HepG2 (cell line): ENCODE data around the gene ATP6V0D1. TPM values are rescaled to one million over a fixed set of nuclear protein-coding genes. Genes with fewer than 3 reads are reported as not detected.
A peak's percentile ranks its signal among the peaks of the same experiment; 100 is the strongest.

Source experiments
- ARID2 ChIP-seq: sonication (generic); formaldehyde crosslinking; IDR thresholded peaks from 2 replicates; pipeline ENCODE4 v1.8.1; 2022; ENCODE audit warnings: mild to moderate bottlenecking, missing genetic modification reagents, borderline replicate concordance
- DMAP1 ChIP-seq: IDR thresholded peaks from 2 replicates; pipeline ENCODE4 v1.6.1; 2016
- NCOA2 ChIP-seq: sonication (generic); formaldehyde crosslinking; IDR thresholded peaks from 2 replicates; pipeline ENCODE4 v1.8.0; 2022; ENCODE audit warnings: inconsistent platforms
- NFE2L2 ChIP-seq: fragments of 150-350 bp; IDR thresholded peaks from 2 replicates; pipeline ENCODE4 v1.6.1; 2014; ENCODE audit warnings: low read length
- SNAI1 ChIP-seq: sonication (generic); formaldehyde crosslinking; IDR thresholded peaks from 2 replicates; pipeline ENCODE4 v1.5.0; 2020; ENCODE audit warnings: mild to moderate bottlenecking, missing genetic modification reagents, borderline replicate concordance
- ZBTB42 ChIP-seq: sonication (generic); formaldehyde crosslinking; IDR thresholded peaks from 2 replicates; pipeline ENCODE4 v1.5.0; 2020; ENCODE audit warnings: mild to moderate bottlenecking, missing genetic modification reagents
- ZNF484 ChIP-seq: sonication (generic); formaldehyde crosslinking; IDR thresholded peaks from 2 replicates; pipeline ENCODE4 v1.5.1; 2020; ENCODE audit warnings: mild to moderate bottlenecking, low read depth, missing genetic modification reagents, borderline replicate concordance
- ZNF75D ChIP-seq: sonication (generic); formaldehyde crosslinking; IDR thresholded peaks from 2 replicates; pipeline ENCODE4 v1.8.1; 2023; ENCODE audit warnings: missing genetic modification reagents, mild to moderate bottlenecking, borderline replicate concordance
- ZNF788 ChIP-seq: sonication (generic); formaldehyde crosslinking; IDR thresholded peaks from 2 replicates; pipeline ENCODE4 v1.5.0; 2020; ENCODE audit warnings: mild to moderate bottlenecking, missing genetic modification reagents, borderline replicate concordance
- polyA plus RNA-seq, 8 experiments: library from polyadenylated mRNA; depleted of rRNA in 3 of 8; stranded (reverse) in 7 of 8; unstranded in 1 of 8; fragments of >200 nt; fragmentation: Illumina TruSeq in 4 of 8; extraction: Trizol in 4 of 8; gene quantifications; 2 replicates each; pipeline versions ENCODE4 v1.2.1 to v1.2.3, GENCODE V29; 2011 to 2016; ENCODE audit warnings: low read depth in 4 of 8, missing spikeins in 1 of 8, mixed read lengths in 1 of 8; ENCODE audit not compliant: insufficient read depth in 1 of 8
- total RNA-seq, 5 experiments: library from RNA; depleted of rRNA; stranded (reverse); fragments of >200 nt; fragmentation: Illumina TruSeq; extraction: Trizol; gene quantifications; 2 replicates each; pipeline ENCODE4 v1.2.3, GENCODE V29; 2016; ENCODE audit warnings: low read depth in 1 of 5
- TF ChIP-seq, protein P1 (sequence below): sonication (generic); formaldehyde crosslinking; IDR thresholded peaks from 2 replicates; pipeline ENCODE4 v1.5.0; 2020; ENCODE audit warnings: mild to moderate bottlenecking, missing genetic modification reagents
- TF ChIP-seq, protein P2 (sequence below): sonication (generic); formaldehyde crosslinking; IDR thresholded peaks from 2 replicates; pipeline ENCODE4 v1.4.0; 2020; ENCODE audit warnings: missing genetic modification reagents
- TF ChIP-seq, protein P3 (sequence below): sonication (generic); formaldehyde crosslinking; IDR thresholded peaks from 2 replicates; pipeline ENCODE4 v1.5.0; 2020; ENCODE audit warnings: missing genetic modification reagents, mild to moderate bottlenecking, borderline replicate concordance
- TF ChIP-seq, protein P4 (sequence below): sonication (generic); formaldehyde crosslinking; IDR thresholded peaks from 2 replicates; pipeline ENCODE4 v1.5.0; 2020; ENCODE audit warnings: mild to moderate bottlenecking, missing genetic modification reagents
- TF ChIP-seq, protein P5 (sequence below): sonication (generic); formaldehyde crosslinking; IDR thresholded peaks from 2 replicates; pipeline ENCODE4 v1.4.0; 2020; ENCODE audit warnings: mild to moderate bottlenecking, low read depth, missing genetic modification reagents
- TF ChIP-seq, protein P6 (sequence below): sonication (generic); formaldehyde crosslinking; IDR thresholded peaks from 2 replicates; pipeline ENCODE4 v1.4.0; 2020; ENCODE audit warnings: low read depth, mild to moderate bottlenecking, missing genetic modification reagents

Gene ATP6V0D1
- total and polyA plus RNA-seq, 2 of the 13 experiments (the other 11 are each of a cell fraction or from before 2014, with no cell fraction given) = 51.1 to 61.3 TPM

DNA sequence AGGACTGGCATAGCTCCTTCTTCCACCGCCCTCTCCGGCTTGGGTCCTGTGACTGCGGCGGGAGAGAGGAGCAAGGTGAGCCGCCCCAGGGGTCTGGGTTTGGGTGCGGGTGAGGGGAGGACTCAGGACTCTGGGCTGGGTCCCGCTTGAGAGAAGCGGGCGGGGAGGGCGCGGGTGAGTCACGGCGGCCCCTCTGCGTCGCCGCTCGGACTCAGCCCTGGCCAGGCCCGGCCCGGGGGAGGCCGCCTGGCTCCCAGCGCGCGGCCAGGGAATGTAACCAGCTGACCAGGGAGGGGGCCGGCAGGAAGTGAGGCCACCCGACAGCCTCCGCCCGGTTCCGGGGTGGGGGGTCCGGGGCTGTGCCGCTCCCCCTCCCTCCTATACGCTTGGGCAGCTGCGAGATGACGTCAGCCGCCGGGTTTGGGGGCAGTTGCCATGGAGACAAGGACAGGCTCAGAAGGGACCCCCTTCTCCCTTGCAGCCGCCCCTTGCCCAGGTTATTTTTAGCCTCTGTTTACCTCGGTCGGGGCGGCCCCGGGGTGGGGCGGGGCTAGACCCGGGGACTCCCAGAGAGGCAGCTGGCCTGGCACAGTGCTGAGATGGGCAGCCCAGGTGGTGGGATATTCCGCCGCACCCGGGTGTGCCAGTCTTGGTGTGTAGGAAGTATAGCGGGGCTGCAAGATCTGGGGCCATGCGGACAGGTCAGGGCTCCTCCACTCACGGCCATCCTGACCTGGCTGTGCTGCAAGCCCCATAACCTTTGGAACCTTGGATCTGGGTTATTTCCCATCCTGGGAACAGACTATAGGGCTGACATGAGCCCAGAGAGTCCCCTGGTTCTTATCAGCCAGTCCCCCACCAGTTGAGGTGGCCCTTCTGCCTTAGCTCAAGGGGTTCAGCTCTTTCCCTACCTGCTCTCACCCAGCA, 49.3 kb upstream of the ATP6V0D1 start (continued):
- TF ChIP-seq, protein P1, sequence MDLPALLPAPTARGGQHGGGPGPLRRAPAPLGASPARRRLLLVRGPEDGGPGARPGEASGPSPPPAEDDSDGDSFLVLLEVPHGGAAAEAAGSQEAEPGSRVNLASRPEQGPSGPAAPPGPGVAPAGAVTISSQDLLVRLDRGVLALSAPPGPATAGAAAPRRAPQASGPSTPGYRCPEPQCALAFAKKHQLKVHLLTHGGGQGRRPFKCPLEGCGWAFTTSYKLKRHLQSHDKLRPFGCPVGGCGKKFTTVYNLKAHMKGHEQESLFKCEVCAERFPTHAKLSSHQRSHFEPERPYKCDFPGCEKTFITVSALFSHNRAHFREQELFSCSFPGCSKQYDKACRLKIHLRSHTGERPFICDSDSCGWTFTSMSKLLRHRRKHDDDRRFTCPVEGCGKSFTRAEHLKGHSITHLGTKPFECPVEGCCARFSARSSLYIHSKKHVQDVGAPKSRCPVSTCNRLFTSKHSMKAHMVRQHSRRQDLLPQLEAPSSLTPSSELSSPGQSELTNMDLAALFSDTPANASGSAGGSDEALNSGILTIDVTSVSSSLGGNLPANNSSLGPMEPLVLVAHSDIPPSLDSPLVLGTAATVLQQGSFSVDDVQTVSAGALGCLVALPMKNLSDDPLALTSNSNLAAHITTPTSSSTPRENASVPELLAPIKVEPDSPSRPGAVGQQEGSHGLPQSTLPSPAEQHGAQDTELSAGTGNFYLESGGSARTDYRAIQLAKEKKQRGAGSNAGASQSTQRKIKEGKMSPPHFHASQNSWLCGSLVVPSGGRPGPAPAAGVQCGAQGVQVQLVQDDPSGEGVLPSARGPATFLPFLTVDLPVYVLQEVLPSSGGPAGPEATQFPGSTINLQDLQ (CRISPR knock-in tag) = no peak
- no peak for TF ChIP-seq NCOA2 (CRISPR knock-in tag)
- TF ChIP-seq, protein P2, sequence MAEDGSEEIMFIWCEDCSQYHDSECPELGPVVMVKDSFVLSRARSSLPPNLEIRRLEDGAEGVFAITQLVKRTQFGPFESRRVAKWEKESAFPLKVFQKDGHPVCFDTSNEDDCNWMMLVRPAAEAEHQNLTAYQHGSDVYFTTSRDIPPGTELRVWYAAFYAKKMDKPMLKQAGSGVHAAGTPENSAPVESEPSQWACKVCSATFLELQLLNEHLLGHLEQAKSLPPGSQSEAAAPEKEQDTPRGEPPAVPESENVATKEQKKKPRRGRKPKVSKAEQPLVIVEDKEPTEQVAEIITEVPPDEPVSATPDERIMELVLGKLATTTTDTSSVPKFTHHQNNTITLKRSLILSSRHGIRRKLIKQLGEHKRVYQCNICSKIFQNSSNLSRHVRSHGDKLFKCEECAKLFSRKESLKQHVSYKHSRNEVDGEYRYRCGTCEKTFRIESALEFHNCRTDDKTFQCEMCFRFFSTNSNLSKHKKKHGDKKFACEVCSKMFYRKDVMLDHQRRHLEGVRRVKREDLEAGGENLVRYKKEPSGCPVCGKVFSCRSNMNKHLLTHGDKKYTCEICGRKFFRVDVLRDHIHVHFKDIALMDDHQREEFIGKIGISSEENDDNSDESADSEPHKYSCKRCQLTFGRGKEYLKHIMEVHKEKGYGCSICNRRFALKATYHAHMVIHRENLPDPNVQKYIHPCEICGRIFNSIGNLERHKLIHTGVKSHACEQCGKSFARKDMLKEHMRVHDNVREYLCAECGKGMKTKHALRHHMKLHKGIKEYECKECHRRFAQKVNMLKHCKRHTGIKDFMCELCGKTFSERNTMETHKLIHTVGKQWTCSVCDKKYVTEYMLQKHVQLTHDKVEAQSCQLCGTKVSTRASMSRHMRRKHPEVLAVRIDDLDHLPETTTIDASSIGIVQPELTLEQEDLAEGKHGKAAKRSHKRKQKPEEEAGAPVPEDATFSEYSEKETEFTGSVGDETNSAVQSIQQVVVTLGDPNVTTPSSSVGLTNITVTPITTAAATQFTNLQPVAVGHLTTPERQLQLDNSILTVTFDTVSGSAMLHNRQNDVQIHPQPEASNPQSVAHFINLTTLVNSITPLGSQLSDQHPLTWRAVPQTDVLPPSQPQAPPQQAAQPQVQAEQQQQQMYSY (CRISPR knock-in tag) = no peak
- TF ChIP-seq NFE2L2 = no peak
- no peak for TF ChIP-seq ZBTB42 (CRISPR knock-in tag)
- TF ChIP-seq, protein P3, sequence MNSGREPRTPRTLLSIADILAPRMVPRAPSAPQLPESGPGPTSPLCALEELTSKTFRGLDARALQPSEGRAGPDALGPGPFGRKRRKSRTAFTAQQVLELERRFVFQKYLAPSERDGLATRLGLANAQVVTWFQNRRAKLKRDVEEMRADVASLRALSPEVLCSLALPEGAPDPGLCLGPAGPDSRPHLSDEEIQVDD (CRISPR knock-in tag) = no peak
- TF ChIP-seq, protein P4, sequence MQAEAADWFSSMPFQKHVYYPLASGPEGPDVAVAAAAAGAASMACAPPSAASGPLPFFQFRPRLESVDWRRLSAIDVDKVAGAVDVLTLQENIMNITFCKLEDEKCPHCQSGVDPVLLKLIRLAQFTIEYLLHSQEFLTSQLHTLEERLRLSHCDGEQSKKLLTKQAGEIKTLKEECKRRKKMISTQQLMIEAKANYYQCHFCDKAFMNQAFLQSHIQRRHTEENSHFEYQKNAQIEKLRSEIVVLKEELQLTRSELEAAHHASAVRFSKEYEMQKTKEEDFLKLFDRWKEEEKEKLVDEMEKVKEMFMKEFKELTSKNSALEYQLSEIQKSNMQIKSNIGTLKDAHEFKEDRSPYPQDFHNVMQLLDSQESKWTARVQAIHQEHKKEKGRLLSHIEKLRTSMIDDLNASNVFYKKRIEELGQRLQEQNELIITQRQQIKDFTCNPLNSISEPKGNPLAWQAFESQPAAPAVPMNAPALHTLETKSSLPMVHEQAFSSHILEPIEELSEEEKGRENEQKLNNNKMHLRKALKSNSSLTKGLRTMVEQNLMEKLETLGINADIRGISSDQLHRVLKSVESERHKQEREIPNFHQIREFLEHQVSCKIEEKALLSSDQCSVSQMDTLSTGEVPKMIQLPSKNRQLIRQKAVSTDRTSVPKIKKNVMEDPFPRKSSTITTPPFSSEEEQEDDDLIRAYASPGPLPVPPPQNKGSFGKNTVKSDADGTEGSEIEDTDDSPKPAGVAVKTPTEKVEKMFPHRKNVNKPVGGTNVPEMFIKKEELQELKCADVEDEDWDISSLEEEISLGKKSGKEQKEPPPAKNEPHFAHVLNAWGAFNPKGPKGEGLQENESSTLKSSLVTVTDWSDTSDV (CRISPR knock-in tag) = no peak
- TF ChIP-seq ZNF484 = no peak
- no peak for TF ChIP-seq ZNF75D (CRISPR knock-in tag)
- TF ChIP-seq DMAP1 (CRISPR knock-in tag) = no peak
- TF ChIP-seq, protein P5, sequence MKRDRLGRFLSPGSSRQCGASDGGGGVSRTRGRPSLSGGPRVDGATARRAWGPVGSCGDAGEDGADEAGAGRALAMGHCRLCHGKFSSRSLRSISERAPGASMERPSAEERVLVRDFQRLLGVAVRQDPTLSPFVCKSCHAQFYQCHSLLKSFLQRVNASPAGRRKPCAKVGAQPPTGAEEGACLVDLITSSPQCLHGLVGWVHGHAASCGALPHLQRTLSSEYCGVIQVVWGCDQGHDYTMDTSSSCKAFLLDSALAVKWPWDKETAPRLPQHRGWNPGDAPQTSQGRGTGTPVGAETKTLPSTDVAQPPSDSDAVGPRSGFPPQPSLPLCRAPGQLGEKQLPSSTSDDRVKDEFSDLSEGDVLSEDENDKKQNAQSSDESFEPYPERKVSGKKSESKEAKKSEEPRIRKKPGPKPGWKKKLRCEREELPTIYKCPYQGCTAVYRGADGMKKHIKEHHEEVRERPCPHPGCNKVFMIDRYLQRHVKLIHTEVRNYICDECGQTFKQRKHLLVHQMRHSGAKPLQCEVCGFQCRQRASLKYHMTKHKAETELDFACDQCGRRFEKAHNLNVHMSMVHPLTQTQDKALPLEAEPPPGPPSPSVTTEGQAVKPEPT (CRISPR knock-in tag) = no peak
- TF ChIP-seq SNAI1 (CRISPR knock-in tag) = 0 out of 2 replicates have a peak, but pooled peaks have one; percentile 71
- TF ChIP-seq ZNF788 = 0 out of 2 replicates have a peak, but pooled peaks have one; percentile 5
- TF ChIP-seq, protein P6, sequence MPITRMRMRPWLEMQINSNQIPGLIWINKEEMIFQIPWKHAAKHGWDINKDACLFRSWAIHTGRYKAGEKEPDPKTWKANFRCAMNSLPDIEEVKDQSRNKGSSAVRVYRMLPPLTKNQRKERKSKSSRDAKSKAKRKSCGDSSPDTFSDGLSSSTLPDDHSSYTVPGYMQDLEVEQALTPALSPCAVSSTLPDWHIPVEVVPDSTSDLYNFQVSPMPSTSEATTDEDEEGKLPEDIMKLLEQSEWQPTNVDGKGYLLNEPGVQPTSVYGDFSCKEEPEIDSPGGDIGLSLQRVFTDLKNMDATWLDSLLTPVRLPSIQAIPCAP (CRISPR knock-in tag) = no peak
- no peak for TF ChIP-seq ARID2
